H9 (cell line): Measurements from ENCODE around the gene MIPOL1. TPM values are rescaled to one million over a fixed set of nuclear protein-coding genes. Genes with fewer than 3 reads are reported as not detected.

ENCODE experiments used
- DNase-seq: peaks from one replicate; pipeline ENCODE4 v3.0.0-alpha.2; 2017
- H2AFZ ChIP-seq: one replicate; pipeline ENCODE4 v1.6.1; 2013; ENCODE audit warnings: mild to moderate bottlenecking, low read length, control low read depth, moderate library complexity
- H2AK5ac ChIP-seq: 2 replicates; pipeline ENCODE4 v1.6.1; 2013; ENCODE audit warnings: low read length, control low read depth, mixed read lengths; ENCODE audit not compliant: insufficient read length
- H2BK120ac ChIP-seq: one replicate; pipeline ENCODE4 v1.6.1; 2013; ENCODE audit warnings: low read depth, mild to moderate bottlenecking, low read length, control low read depth, inconsistent platforms; ENCODE audit not compliant: poor library complexity, severe bottlenecking
- H2BK12ac ChIP-seq: 2 replicates; pipeline ENCODE4 v1.6.1; 2013; ENCODE audit warnings: low read length, control low read depth, mixed read lengths, low read depth; ENCODE audit not compliant: insufficient read length
- H2BK15ac ChIP-seq: 2 replicates; pipeline ENCODE4 v1.6.1; 2013; ENCODE audit warnings: low read depth, low read length, control low read depth
- H2BK20ac ChIP-seq: one replicate; pipeline ENCODE4 v1.6.1; 2013; ENCODE audit warnings: low read depth, mild to moderate bottlenecking, low read length, control low read depth, inconsistent platforms; ENCODE audit not compliant: poor library complexity, severe bottlenecking
- H2BK5ac ChIP-seq: 2 replicates; pipeline ENCODE4 v1.6.1; 2013; ENCODE audit warnings: low read length, control low read depth, mixed read lengths; ENCODE audit not compliant: insufficient read length
- H3K14ac ChIP-seq: 2 replicates; pipeline ENCODE4 v1.6.1; 2013; ENCODE audit warnings: low read length, control low read depth; ENCODE audit not compliant: insufficient read depth
- H3K18ac ChIP-seq: 2 replicates; pipeline ENCODE4 v1.6.1; 2013; ENCODE audit warnings: low read depth, mild to moderate bottlenecking, mixed read lengths, low read length, control low read depth; ENCODE audit not compliant: insufficient read length
- H3K23ac ChIP-seq: 2 replicates; pipeline ENCODE4 v1.6.1; 2013; ENCODE audit warnings: low read length, control low read depth, mixed read lengths, low read depth; ENCODE audit not compliant: insufficient read length
- H3K23me2 ChIP-seq: 2 replicates; pipeline ENCODE4 v1.6.1; 2013; ENCODE audit warnings: low read depth, mild to moderate bottlenecking, mixed read lengths, low read length, control low read depth; ENCODE audit not compliant: insufficient read length, poor library complexity, severe bottlenecking
- H3K27ac ChIP-seq: 2 replicates; pipeline ENCODE4 v1.5.1; 2013; ENCODE audit warnings: low read length, control low read depth, mixed read lengths, low read depth; ENCODE audit not compliant: insufficient read length
- H3K27me3 ChIP-seq: 2 replicates; pipeline ENCODE4 v1.6.1; 2013; ENCODE audit warnings: low read length, control low read depth, inconsistent platforms; ENCODE audit not compliant: insufficient read depth
- H3K4ac ChIP-seq: 2 replicates; pipeline ENCODE4 v1.6.1; 2013; ENCODE audit warnings: low read depth, mild to moderate bottlenecking, control low read depth, inconsistent platforms, low read length, moderate library complexity
- H3K4me1 ChIP-seq: 2 replicates; pipeline ENCODE4 v1.6.1; 2013; ENCODE audit warnings: low read length, control low read depth, inconsistent platforms; ENCODE audit not compliant: insufficient read depth
- H3K4me2 ChIP-seq: 2 replicates; pipeline ENCODE4 v1.6.1; 2013; ENCODE audit warnings: low read length, control low read depth, mixed read lengths; ENCODE audit not compliant: insufficient read length, insufficient read depth
- H3K56ac ChIP-seq: 2 replicates; pipeline ENCODE4 v1.6.1; 2013; ENCODE audit warnings: low read depth, mild to moderate bottlenecking, mixed read lengths, low read length, control low read depth; ENCODE audit not compliant: insufficient read length
- H3K79me1 ChIP-seq: 2 replicates; pipeline ENCODE4 v1.6.1; 2013; ENCODE audit warnings: low read depth, mild to moderate bottlenecking, moderate library complexity, low read length, control low read depth, inconsistent platforms; ENCODE audit not compliant: insufficient read depth, poor library complexity, severe bottlenecking
- H3K79me2 ChIP-seq: 2 replicates; pipeline ENCODE4 v1.6.1; 2013; ENCODE audit warnings: low read length, control low read depth, inconsistent platforms; ENCODE audit not compliant: insufficient read depth
- H3K9ac ChIP-seq: 2 replicates; pipeline ENCODE4 v1.6.1; 2013; ENCODE audit warnings: low read length, control low read depth, mixed read lengths; ENCODE audit not compliant: insufficient read length; ENCODE audit errors: extremely low read depth
- H3K9me3 ChIP-seq: one replicate; pipeline ENCODE4 v1.6.1; 2013; ENCODE audit warnings: low read depth, low read length, inconsistent platforms; ENCODE audit not compliant: control insufficient read depth
- H3T11ph ChIP-seq: one replicate; pipeline ENCODE4 v1.6.1; 2013; ENCODE audit warnings: mild to moderate bottlenecking, low read length, control low read depth, inconsistent platforms
- H4K20me1 ChIP-seq: one replicate; pipeline ENCODE4 v1.6.1; 2013; ENCODE audit not compliant: control insufficient read depth, insufficient read length, insufficient read depth
- H4K5ac ChIP-seq: 2 replicates; pipeline ENCODE4 v1.6.1; 2013; ENCODE audit warnings: low read depth, mild to moderate bottlenecking, mixed read lengths, low read length, control low read depth; ENCODE audit not compliant: insufficient read length
- H4K8ac ChIP-seq: replicated peaks from 2 replicates; pipeline ENCODE4 v1.6.1; 2013; ENCODE audit warnings: low read length, control low read depth, mixed read lengths, low read depth; ENCODE audit not compliant: insufficient read length
- H4K91ac ChIP-seq: 2 replicates; pipeline ENCODE4 v1.6.1; 2013; ENCODE audit warnings: low read depth, mild to moderate bottlenecking, moderate library complexity, mixed read lengths, low read length, control low read depth; ENCODE audit not compliant: insufficient read length
- H3K27ac Mint-ChIP-seq, 3 experiments: 2 replicates in 2 of 3; 3 replicates in 1 of 3; pipeline ENCODE4 v1.8.0; 2020 to 2021; ENCODE audit warnings: mixed read lengths in 3 of 3, mild to moderate bottlenecking in 1 of 3, moderate library complexity in 1 of 3
- H3K27me3 Mint-ChIP-seq: 2 replicates; pipeline ENCODE4 v1.8.0; 2021; ENCODE audit warnings: low read depth, mild to moderate bottlenecking, moderate library complexity, mixed read lengths
- H3K36me3 Mint-ChIP-seq, 3 experiments: 2 replicates in 2 of 3; 3 replicates in 1 of 3; pipeline ENCODE4 v1.8.0; 2020 to 2021; ENCODE audit warnings: low read depth in 3 of 3, mixed read lengths in 3 of 3; ENCODE audit not compliant: insufficient read depth in 1 of 3
- H3K4me1 Mint-ChIP-seq, 2 experiments: 2 replicates each; pipeline ENCODE4 v1.8.0; 2020; ENCODE audit warnings: mixed read lengths in 2 of 2
- H3K4me3 Mint-ChIP-seq, 2 experiments: 2 replicates in 1 of 2; 3 replicates in 1 of 2; pipeline ENCODE4 v1.8.0; 2020 to 2021; ENCODE audit warnings: mild to moderate bottlenecking in 2 of 2, mixed read lengths in 2 of 2, moderate library complexity in 1 of 2
- H3K9me3 Mint-ChIP-seq, 2 experiments: 2 replicates in 1 of 2; 3 replicates in 1 of 2; pipeline ENCODE4 v1.8.0; 2020; ENCODE audit warnings: mild to moderate bottlenecking in 2 of 2, mixed read lengths in 2 of 2, moderate library complexity in 1 of 2
- CTCF ChIP-seq: fragments of 200-600 bp; sonication (generic); conservative IDR thresholded peaks from 3 replicates; pipeline ENCODE4 v1.8.0; 2021; ENCODE audit warnings: antibody characterized with exemption, mild to moderate bottlenecking
- WGBS: extraction: QIAGEN DNeasy Blood & Tissue Kit; methylation state at CpG from one replicate; pipeline ENCODE4 v1.1.7; 2013; ENCODE audit warnings: missing lambda C conversion rate, low lambda C conversion rate, mixed read lengths; ENCODE audit not compliant: insufficient read length; ENCODE audit errors: extremely low coverage; 5-methylcytosine and 5-hydroxymethylcytosine counted together
- total RNA-seq: library from RNA; stranded (reverse); gene quantifications from 2 replicates; pipeline ENCODE4 v1.2.1, GENCODE V29; 2021

The MIPOL1 gene
- total RNA-seq, 1 experiment from 2014 or later = 15.6 TPM

- Histone ChIP-seq H4K8ac (no peak overlapping the region), H3K14ac (no peak overlapping the region), H3K79me2 (no peaks in the 10 kb centered on the region), H2BK5ac (no peak overlapping the region), H2BK12ac (no peak overlapping the region), H3K4me2 (no peak overlapping the region), H4K5ac (no peak overlapping the region), H3K79me1 (no peaks in the 10 kb centered on the region), H4K20me1 (no peaks in the 10 kb centered on the region), H2BK120ac (no peak overlapping the region), H3K9ac (no peak overlapping the region), H3K23me2 (no peaks in the 10 kb centered on the region), H3K9me3 (no peaks in the 10 kb centered on the region), H3K23ac (no peak overlapping the region), H2AFZ (no peak overlapping the region), H2BK15ac (no peak overlapping the region), H3K27ac (no peak overlapping the region), H2AK5ac (no peak overlapping the region), H3K56ac (no peak overlapping the region), H4K91ac (no peak overlapping the region), H3K4ac (no peak overlapping the region), H3K27me3 (no peaks in the 10 kb centered on the region), H2BK20ac (no peak overlapping the region), H3K4me1 (peaks cover 2% of the 10 kb centered on the region; the same call in 1 of the 2 replicates), H3T11ph (no peak overlapping the region), H3K18ac (no peak overlapping the region)
- Mint-ChIP-seq H3K9me3 (no peaks in the 10 kb centered on the region), H3K27ac (no peak overlapping the region), H3K4me1 (peaks cover 7 to 18% of the 10 kb centered on the region in 2 experiments; a peak in 3 of 4 replicates), H3K27me3 (no peaks in the 10 kb centered on the region), H3K36me3 (no peaks in the 10 kb centered on the region), H3K4me3 (no peak overlapping the region)
- no CpG with 5 or more reads among the region's 1 CpG for WGBS
- TF ChIP-seq CTCF = no peak
- no peak for DNase-seq
Observed at GRCh38 chr14:37253905-37254304, 56.2 kb downstream of the MIPOL1 start.
